ENCODE measurements around the gene CFAP57. TPM values are rescaled to one million over a fixed set of nuclear protein-coding genes. Genes with fewer than 3 reads are reported as not detected.

The CFAP57 gene
- total and polyA plus RNA-seq, 2 of the 13 experiments (the other 11 are each of a cell fraction or from before 2014, with no cell fraction given): 0.01 TPM; not detected in 1

DNA sequence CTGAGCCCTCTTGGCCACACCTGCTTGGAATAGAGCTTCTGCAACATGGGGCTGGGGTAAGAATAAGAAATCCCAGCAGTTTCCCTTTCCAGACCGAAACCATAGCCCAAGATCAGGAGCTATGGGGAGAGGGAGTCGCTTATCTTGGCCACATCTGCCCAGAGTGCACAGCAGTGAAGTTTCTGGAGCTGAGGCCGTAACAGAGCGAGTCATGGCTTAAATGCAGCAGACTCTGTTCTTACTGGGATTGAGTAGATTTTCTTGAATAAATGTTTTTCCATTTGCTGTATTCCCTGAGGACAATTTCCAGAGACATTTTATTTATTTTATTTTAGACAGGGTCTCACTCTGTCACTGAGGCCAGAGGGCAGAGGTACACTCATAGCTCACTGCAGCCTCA is 33.5 kb downstream of the CFAP57 start:
- no TSS peak for BruUV-seq (replicated peaks)
- POLR2A ChIA-PET: interaction anchor here (2.2 kb wide), 2 partner anchors 9 to 34 kb away, joined by 6 to 8 read pairs; partner anchors contain the start of genes CFAP57 and EBNA1BP2

More for the DNA sequence above, 33.5 kb downstream of the CFAP57 start:
- no peaks in the 10 kb centered on the region for H3K36me3 ChIP-seq (replicated peaks in 1 of 2; ENCODE audit: control insufficient read depth in 1 of 2, insufficient read depth in 2 of 2, low read length in 2 of 2)
- TF ChIP-seq ZNF337 (CRISPR knock-in tag; IDR thresholded peaks at IDR 0.05; ENCODE audit: borderline replicate concordance, low read depth): no peak
- TF ChIP-seq AKAP8 (CRISPR knock-in tag; IDR thresholded peaks at IDR 0.05): no peak
- no peak for TF ChIP-seq TOPORS (CRISPR knock-in tag; IDR thresholded peaks at IDR 0.05)
- TF ChIP-seq LRRFIP1 (CRISPR knock-in tag; conservative IDR thresholded peaks at IDR 0.05): no peak
- TF ChIP-seq JUNB (CRISPR knock-in tag; IDR thresholded peaks at IDR 0.05; ENCODE audit: borderline replicate concordance): no peak
- TF ChIP-seq FOXO4 (CRISPR knock-in tag; conservative IDR thresholded peaks at IDR 0.05): no peak
- TF ChIP-seq HNRNPUL1 (IDR thresholded peaks at IDR 0.05; ENCODE audit: low read depth, low read length): no peak
- DNase-seq (ENCODE audit: low spot score) (no peak), ATAC-seq (no peak), FAIRE-seq (no peak)
- no peaks in the 10 kb centered on the region for H3K79me2 ChIP-seq (ENCODE audit: insufficient read depth, low read length)
- H3K9ac ChIP-seq (ENCODE audit: insufficient read depth, low read depth, low read length): no peak overlapping the region
- H3K4me3 ChIP-seq (replicated peaks in 1 of 3; ENCODE audit: insufficient read depth in 1 of 3, low read depth in 2 of 3, low read length in 3 of 3): no peak overlapping the region
- 69% methylated on average over 4 of the region's 4 CpGs for WGBS (ENCODE audit: low lambda C conversion rate)
- no peaks in the 10 kb centered on the region for H4K20me1 ChIP-seq (ENCODE audit: insufficient read depth, low read length)
- no peak overlapping the region for H3K27ac ChIP-seq (ENCODE audit: extremely low read length, insufficient read depth, low read length)
- H2AFZ ChIP-seq (ENCODE audit: low read length): no peak overlapping the region
- in situ Hi-C loops (cut with HindIII; ENCODE audit: extremely low pct_ligation_motif_present, low pct_unique_long_range_greater_than_20kb) (no loop called here), intact Hi-C loops (cut with micrococcal nuclease; ENCODE audit: unreplicated experiment) (no loop called here)
- peaks cover 42% of the 10 kb centered on the region for H3K4me1 ChIP-seq (ENCODE audit: insufficient read depth, low read length)
- CTCF ChIA-PET (ENCODE audit: low intra/inter-chr PET ratio, low total read pairs): no interaction called here
- H3K9me3 ChIP-seq (ENCODE audit: low read length): no peaks in the 10 kb centered on the region
- no peak overlapping the region for H3K4me2 ChIP-seq (ENCODE audit: low read depth, low read length)
- H3K27me3 ChIP-seq (ENCODE audit: control insufficient read depth in 1 of 2, insufficient read depth in 2 of 2, low read length in 2 of 2): 0 out of 5 replicates have a peak, but pooled peaks cover 0 to 5% of the 10 kb centered on the region in 2 experiments
